WERI-Rb-1 (cell line): ENCODE data around the gene CNDP2.

Experiments
- DNase-seq: peaks from one replicate; pipeline ENCODE4 v3.0.0-alpha.2; 2020
- H3K27ac ChIP-seq: fragments of 250-450 bp; sonication (Bioruptor Pico); 2 replicates; pipeline ENCODE4 v1.5.1; 2020; ENCODE audit warnings: mild to moderate bottlenecking, moderate library complexity
- H3K27me3 ChIP-seq: fragments of 250-450 bp; sonication (Bioruptor Pico); 2 replicates; pipeline ENCODE4 v1.5.1; 2021; ENCODE audit warnings: mild to moderate bottlenecking, low read depth, moderate library complexity; ENCODE audit not compliant: insufficient read depth, severe bottlenecking
- H3K36me3 ChIP-seq: fragments of 250-450 bp; sonication (Bioruptor Pico); 2 replicates; pipeline ENCODE4 v1.5.1; 2020; ENCODE audit warnings: mild to moderate bottlenecking, moderate library complexity
- H3K4me3 ChIP-seq: 2 replicates; pipeline ENCODE4 v1.5.1; 2011; ENCODE audit warnings: low read depth, mild to moderate bottlenecking, control low read depth, low read length
- H3K9me3 ChIP-seq: fragments of 250-450 bp; sonication (Bioruptor Pico); 2 replicates; pipeline ENCODE4 v1.5.1; 2021; ENCODE audit warnings: mild to moderate bottlenecking, moderate library complexity; ENCODE audit not compliant: severe bottlenecking
- TF ChIP-seq, protein P1 (sequence below): IDR thresholded peaks from 2 replicates; pipeline ENCODE4 v1.5.1; 2011; ENCODE audit warnings: low read depth, mild to moderate bottlenecking, control low read depth, inconsistent platforms, low read length

The CNDP2 gene

DNA sequence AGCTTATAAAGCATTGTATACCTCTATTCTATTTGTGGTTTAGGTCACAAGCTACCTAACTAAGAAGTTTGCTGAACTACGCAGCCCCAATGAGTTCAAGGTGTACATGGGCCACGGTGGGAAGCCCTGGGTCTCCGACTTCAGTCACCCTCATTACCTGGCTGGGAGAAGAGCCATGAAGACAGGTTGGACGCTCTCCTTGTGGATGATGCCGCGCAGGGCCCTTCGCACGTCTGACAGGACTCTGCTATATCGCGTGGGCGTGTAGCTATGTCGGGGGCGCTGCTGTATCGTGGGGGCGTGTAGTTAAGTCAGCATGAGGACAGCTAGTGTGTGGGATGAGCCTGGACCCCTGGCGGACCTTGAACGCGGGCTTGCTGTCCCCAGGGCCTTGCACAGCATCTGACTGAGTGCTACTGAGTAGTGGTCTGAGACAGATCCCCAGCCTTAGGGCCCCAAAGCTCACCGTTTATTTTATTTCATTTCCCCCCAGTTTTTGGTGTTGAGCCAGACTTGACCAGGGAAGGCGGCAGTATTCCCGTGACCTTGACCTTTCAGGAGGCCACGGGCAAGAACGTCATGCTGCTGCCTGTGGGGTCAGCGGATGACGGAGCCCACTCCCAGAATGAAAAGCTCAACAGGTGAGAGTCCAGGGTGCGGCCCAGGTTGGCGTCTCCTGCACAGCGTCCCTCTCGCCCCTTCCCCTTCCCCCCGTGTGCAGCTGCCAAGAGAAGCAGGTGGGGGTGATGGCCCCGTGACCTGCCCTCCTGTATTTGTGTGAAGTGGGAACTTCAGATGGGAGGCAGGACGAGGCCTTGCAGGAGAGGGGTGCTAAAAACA, 22.5 kb downstream of the CNDP2 start:
- no peak overlapping the region for H3K4me3 ChIP-seq
- TF ChIP-seq, protein P1, sequence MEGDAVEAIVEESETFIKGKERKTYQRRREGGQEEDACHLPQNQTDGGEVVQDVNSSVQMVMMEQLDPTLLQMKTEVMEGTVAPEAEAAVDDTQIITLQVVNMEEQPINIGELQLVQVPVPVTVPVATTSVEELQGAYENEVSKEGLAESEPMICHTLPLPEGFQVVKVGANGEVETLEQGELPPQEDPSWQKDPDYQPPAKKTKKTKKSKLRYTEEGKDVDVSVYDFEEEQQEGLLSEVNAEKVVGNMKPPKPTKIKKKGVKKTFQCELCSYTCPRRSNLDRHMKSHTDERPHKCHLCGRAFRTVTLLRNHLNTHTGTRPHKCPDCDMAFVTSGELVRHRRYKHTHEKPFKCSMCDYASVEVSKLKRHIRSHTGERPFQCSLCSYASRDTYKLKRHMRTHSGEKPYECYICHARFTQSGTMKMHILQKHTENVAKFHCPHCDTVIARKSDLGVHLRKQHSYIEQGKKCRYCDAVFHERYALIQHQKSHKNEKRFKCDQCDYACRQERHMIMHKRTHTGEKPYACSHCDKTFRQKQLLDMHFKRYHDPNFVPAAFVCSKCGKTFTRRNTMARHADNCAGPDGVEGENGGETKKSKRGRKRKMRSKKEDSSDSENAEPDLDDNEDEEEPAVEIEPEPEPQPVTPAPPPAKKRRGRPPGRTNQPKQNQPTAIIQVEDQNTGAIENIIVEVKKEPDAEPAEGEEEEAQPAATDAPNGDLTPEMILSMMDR: no peak
- no peak for DNase-seq
- H3K27me3 ChIP-seq: no peaks in the 10 kb centered on the region
- H3K27ac ChIP-seq: no peak overlapping the region
- H3K9me3 ChIP-seq: no peaks in the 10 kb centered on the region
- H3K36me3 ChIP-seq: peaks cover 72% of the 10 kb centered on the region

DNA sequence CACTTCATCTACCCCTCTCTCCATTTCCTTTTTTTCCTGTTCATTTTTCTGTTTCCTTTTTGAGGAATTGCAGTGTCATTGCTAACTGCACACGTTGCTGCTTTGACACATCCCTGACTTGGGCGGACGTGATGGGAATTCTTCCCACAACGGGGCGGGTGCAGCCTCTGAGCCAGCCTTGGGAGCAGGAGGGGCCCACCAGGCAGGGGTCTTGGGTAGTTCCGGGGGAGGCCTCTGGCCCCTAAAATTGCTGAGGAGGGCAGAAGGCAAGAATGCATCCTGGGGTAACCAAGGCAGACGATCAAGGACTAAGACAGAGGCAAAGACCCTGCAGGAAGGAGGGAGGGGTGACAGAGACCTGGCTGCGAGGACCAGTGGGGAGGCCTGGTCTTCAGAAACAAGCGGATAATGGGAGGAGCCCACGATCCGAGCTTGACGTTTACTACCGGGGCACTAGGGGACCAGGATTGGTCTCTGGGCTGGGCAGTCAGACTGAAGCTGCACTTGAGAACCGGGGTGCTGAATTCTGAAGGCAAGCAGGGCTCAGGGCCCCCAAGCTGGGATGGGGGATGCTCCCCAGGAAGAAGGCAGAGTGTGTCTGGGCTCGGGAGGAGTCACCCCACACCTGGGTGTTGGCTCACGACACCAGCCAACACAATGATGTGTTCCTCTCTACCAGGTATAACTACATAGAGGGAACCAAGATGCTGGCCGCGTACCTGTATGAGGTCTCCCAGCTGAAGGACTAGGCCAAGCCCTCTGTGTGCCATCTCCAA, 23.3 kb downstream of the CNDP2 start:
- no peak overlapping the region for H3K27ac ChIP-seq
- no peak for DNase-seq
- H3K36me3 ChIP-seq: peaks cover 69% of the 10 kb centered on the region
- H3K27me3 ChIP-seq: no peaks in the 10 kb centered on the region
- TF ChIP-seq, protein P1: no peak
- H3K4me3 ChIP-seq: no peak overlapping the region
- no peaks in the 10 kb centered on the region for H3K9me3 ChIP-seq

GRCh38 chr18:74520096-74520833, 24.1 kb downstream of the CNDP2 start:
- TF ChIP-seq, protein P1: no peak
- no peaks in the 10 kb centered on the region for H3K27me3 ChIP-seq
- H3K4me3 ChIP-seq: no peak overlapping the region
- H3K27ac ChIP-seq: no peak overlapping the region
- DNase-seq: no peak
- H3K36me3 ChIP-seq: peaks cover 62% of the 10 kb centered on the region
- H3K9me3 ChIP-seq: no peaks in the 10 kb centered on the region

DNA sequence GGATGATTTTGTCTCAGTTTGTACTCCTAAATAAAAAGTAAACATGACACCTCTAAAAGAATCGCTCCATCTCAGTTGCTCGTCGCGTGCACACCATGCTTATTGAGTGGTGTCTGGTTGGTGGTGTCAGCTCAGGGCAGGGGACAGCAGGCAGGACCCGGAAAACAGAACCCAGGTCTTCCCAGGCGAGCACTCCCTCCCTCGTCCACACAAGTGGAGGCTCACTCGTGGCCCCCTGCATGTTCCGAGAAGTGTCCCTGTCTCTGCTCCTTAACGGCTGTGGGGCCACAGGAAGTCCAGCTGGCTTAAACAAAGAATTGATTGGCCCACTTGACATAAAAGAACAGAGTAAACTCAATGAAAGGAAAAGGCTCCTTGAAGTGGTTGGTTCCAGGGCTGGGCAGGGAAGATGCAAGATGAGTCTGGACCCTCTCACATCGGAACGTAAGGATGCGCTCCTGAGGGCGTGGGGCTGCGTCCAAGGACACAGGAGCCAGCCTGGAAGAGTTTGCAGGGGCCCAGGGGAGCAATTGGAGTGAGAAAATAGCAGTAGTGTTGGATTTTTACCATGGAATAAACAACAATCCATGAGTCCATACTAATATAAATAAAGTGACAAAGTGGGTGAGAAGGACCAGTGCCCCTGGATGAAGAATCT, 25.0 kb downstream of the CNDP2 start:
- Histone ChIP-seq H3K27ac (no peak overlapping the region), H3K9me3 (no peaks in the 10 kb centered on the region), H3K27me3 (no peaks in the 10 kb centered on the region), H3K36me3 (peaks cover 53% of the 10 kb centered on the region), H3K4me3 (no peak overlapping the region)
- TF ChIP-seq, protein P1: no peak
- DNase-seq: no peak
